HepG2 (cell line): ENCODE results near the gene UBTD2. TPM values are rescaled to one million over a fixed set of nuclear protein-coding genes. Genes with fewer than 3 reads are reported as not detected.

Source experiments
- CAMTA2 ChIP-seq: sonication (generic); formaldehyde crosslinking; IDR thresholded peaks from 2 replicates; pipeline ENCODE4 v1.4.0; 2020; ENCODE audit warnings: mild to moderate bottlenecking, missing genetic modification reagents, borderline replicate concordance
- DBP ChIP-seq: sonication (generic); formaldehyde crosslinking; IDR thresholded peaks from 2 replicates; pipeline ENCODE4 v1.4.0; 2020; ENCODE audit warnings: missing genetic modification reagents; ENCODE audit errors: not compliant biosample characterization
- DR1 ChIP-seq: sonication (generic); formaldehyde crosslinking; IDR thresholded peaks from 2 replicates; pipeline ENCODE4 v1.8.0; 2021; ENCODE audit warnings: mild to moderate bottlenecking, missing genetic modification reagents, inconsistent platforms
- GPBP1L1 ChIP-seq: sonication (generic); formaldehyde crosslinking; IDR thresholded peaks from 2 replicates; pipeline ENCODE4 v1.5.0; 2020; ENCODE audit warnings: mild to moderate bottlenecking, missing genetic modification reagents
- GTF2F1 ChIP-seq: fragments of 150-350 bp; IDR thresholded peaks from 2 replicates; pipeline ENCODE4 v1.6.1; 2014; ENCODE audit warnings: low read length
- HNRNPUL1 ChIP-seq: fragments of 200-400 bp; formaldehyde crosslinking; IDR thresholded peaks from 2 replicates; pipeline ENCODE4 v1.6.1; 2017; ENCODE audit warnings: low read depth, mild to moderate bottlenecking, low read length, moderate library complexity
- KDM6A ChIP-seq: IDR thresholded peaks from 2 replicates; pipeline ENCODE4 v1.6.1; 2016; ENCODE audit warnings: low read depth
- NKX3-1 ChIP-seq: sonication (generic); formaldehyde crosslinking; IDR thresholded peaks from 2 replicates; pipeline ENCODE4 v1.5.0; 2020; ENCODE audit warnings: missing genetic modification reagents
- TEF ChIP-seq: sonication (generic); formaldehyde crosslinking; IDR thresholded peaks from 2 replicates; pipeline ENCODE4 v1.5.0; 2020; ENCODE audit warnings: missing genetic modification reagents
- U2AF1 ChIP-seq: fragments of 200-400 bp; formaldehyde crosslinking; optimal IDR thresholded peaks from 2 replicates; pipeline ENCODE3; 2017; ENCODE audit warnings: mild to moderate bottlenecking, low read depth, low read length
- YY1 ChIP-seq: IDR thresholded peaks from 2 replicates; pipeline ENCODE4 v1.6.1; 2011; ENCODE audit warnings: low read length, low read depth, moderate library complexity, mild to moderate bottlenecking; ENCODE audit not compliant: insufficient read depth, insufficient replicate concordance
- ZBTB25 ChIP-seq: IDR thresholded peaks from 2 replicates; pipeline ENCODE4 v1.6.1; 2018; ENCODE audit warnings: missing genetic modification reagents
- ZBTB3 ChIP-seq: sonication (generic); formaldehyde crosslinking; IDR thresholded peaks from 2 replicates; pipeline ENCODE4 v1.4.0; 2020; ENCODE audit warnings: low read depth, mild to moderate bottlenecking, moderate library complexity, missing genetic modification reagents, borderline replicate concordance
- ZBTB8A ChIP-seq: sonication (generic); formaldehyde crosslinking; IDR thresholded peaks from 2 replicates; pipeline ENCODE4 v1.4.0; 2020; ENCODE audit warnings: mild to moderate bottlenecking, low read depth, missing genetic modification reagents, borderline replicate concordance
- ZFP62 ChIP-seq: sonication (generic); formaldehyde crosslinking; IDR thresholded peaks from 2 replicates; pipeline ENCODE4 v1.4.0; 2020; ENCODE audit warnings: missing genetic modification reagents
- ZNF205 ChIP-seq: IDR thresholded peaks from 2 replicates; pipeline ENCODE4 v1.6.1; 2018; ENCODE audit warnings: missing biosample characterization, missing genetic modification reagents
- ZNF225 ChIP-seq: sonication (generic); formaldehyde crosslinking; IDR thresholded peaks from 2 replicates; pipeline ENCODE4 v1.4.0; 2020; ENCODE audit warnings: mild to moderate bottlenecking, missing genetic modification reagents
- ZNF441 ChIP-seq: sonication (generic); formaldehyde crosslinking; IDR thresholded peaks from 2 replicates; pipeline ENCODE4 v1.7.0; 2021; ENCODE audit warnings: missing genetic modification reagents, borderline replicate concordance
- ZNF644 ChIP-seq: IDR thresholded peaks from 2 replicates; pipeline ENCODE4 v1.6.1; 2016; ENCODE audit warnings: low read depth
- ZNF674 ChIP-seq: sonication (generic); formaldehyde crosslinking; IDR thresholded peaks from 2 replicates; pipeline ENCODE4 v1.5.0; 2020; ENCODE audit warnings: low read depth, mild to moderate bottlenecking, missing genetic modification reagents
- ZNF7 ChIP-seq: IDR thresholded peaks from 2 replicates; pipeline ENCODE4 v1.6.1; 2016; ENCODE audit warnings: missing biosample characterization, missing genetic modification reagents
- ZNF782 ChIP-seq: sonication (generic); formaldehyde crosslinking; IDR thresholded peaks from 2 replicates; pipeline ENCODE4 v1.4.0; 2020; ENCODE audit warnings: missing genetic modification reagents, mild to moderate bottlenecking, borderline replicate concordance
- polyA plus RNA-seq, 8 experiments: library from polyadenylated mRNA; depleted of rRNA in 3 of 8; stranded (reverse) in 7 of 8; unstranded in 1 of 8; fragments of >200 nt; fragmentation: Illumina TruSeq in 4 of 8; extraction: Trizol in 4 of 8; gene quantifications; 2 replicates each; pipeline versions ENCODE4 v1.2.1 to v1.2.3, GENCODE V29; 2011 to 2016; ENCODE audit warnings: low read depth in 4 of 8, missing spikeins in 1 of 8, mixed read lengths in 1 of 8; ENCODE audit not compliant: insufficient read depth in 1 of 8
- total RNA-seq, 5 experiments: library from RNA; depleted of rRNA; stranded (reverse); fragments of >200 nt; fragmentation: Illumina TruSeq; extraction: Trizol; gene quantifications; 2 replicates each; pipeline ENCODE4 v1.2.3, GENCODE V29; 2016; ENCODE audit warnings: low read depth in 1 of 5
- TF ChIP-seq, protein P1 (sequence below): IDR thresholded peaks from 2 replicates; pipeline ENCODE4 v1.6.1; 2016; ENCODE audit warnings: low read depth, borderline replicate concordance

The UBTD2 gene
- total and polyA plus RNA-seq, 2 of the 13 experiments (the other 11 are each of a cell fraction or from before 2014, with no cell fraction given), result 15.2 to 24.1 TPM

DNA sequence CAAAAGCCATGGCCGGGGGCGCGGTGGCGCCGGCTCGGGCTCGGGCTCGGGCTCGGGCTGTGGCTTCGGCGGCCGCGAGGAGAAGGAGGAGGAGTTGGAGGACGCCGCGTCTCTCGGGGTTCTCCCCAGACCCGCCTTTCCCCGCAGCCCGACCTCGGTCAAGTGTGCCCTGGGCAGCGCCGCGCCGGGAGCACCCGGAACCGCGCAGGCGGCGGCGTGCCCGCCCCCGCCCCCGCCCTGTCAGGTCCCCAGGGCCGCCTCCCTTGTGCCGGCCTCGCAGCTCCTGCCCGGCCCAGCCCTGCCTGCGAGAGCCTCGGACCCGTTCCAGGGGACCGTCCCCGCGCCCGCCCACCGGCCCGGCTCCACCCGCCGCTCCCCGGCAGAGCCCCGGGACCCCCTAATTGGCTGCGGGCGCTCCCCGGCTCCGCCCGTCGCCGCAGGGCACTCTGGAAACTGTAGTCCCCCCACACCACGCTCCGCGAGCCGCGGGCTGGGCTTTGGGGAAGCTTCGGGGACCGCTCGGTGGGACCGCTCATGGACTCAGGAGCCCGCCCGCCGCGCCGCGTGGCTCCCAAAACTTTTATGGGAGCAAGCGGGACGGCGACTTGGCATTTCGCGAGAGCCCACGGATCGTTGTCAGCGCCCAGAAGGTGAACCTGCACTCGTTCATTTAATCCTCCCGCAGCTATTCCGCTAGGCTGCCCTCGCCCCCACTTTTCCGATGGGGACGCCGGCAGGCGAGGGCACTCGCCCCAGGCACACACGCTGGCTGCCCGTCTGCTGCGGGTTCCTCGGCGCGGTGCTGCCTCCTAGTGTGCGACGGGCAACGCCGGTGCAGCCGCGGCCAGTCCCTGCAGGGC, 95.3 kb downstream of the UBTD2 start, which contains the start of gene STK10 (continued):
- no peak for TF ChIP-seq GPBP1L1 (CRISPR knock-in tag)
- no peak for TF ChIP-seq ZNF674 (CRISPR knock-in tag)
- TF ChIP-seq U2AF1, result no peak
- no peak for TF ChIP-seq GTF2F1
- peak; percentile 65; the same call in 1 of the 2 replicates for TF ChIP-seq NKX3-1
- peak; percentile 66 for TF ChIP-seq YY1
- TF ChIP-seq, protein P1, sequence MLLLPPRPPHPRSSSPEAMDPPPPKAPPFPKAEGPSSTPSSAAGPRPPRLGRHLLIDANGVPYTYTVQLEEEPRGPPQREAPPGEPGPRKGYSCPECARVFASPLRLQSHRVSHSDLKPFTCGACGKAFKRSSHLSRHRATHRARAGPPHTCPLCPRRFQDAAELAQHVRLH (CRISPR knock-in tag), result no peak; the same call in 1 of the 2 replicates
- no peak; the same call in none of the 2 replicates for TF ChIP-seq ZNF441 (CRISPR knock-in tag)
- no peak for TF ChIP-seq ZBTB8A (CRISPR knock-in tag)
- no peak for TF ChIP-seq ZNF7 (CRISPR knock-in tag)
- 0 out of 2 replicates have a peak, but pooled peaks have one; percentile 24 for TF ChIP-seq DR1 (CRISPR knock-in tag)
- peak; percentile 37; the same call in 1 of the 2 replicates for TF ChIP-seq HNRNPUL1
- no peak for TF ChIP-seq ZNF225 (CRISPR knock-in tag)
- no peak for TF ChIP-seq CAMTA2 (CRISPR knock-in tag)
- TF ChIP-seq ZNF205 (CRISPR knock-in tag), result peak; percentile 79; the same call in 1 of the 2 replicates
- no peak for TF ChIP-seq ZNF644 (CRISPR knock-in tag)
- TF ChIP-seq TEF (CRISPR knock-in tag), result no peak
- peak; percentile 48; the same call in 1 of the 2 replicates for TF ChIP-seq ZBTB25 (CRISPR knock-in tag)
- no peak for TF ChIP-seq KDM6A (CRISPR knock-in tag)
- TF ChIP-seq DBP (CRISPR knock-in tag), result no peak
- no peak for TF ChIP-seq ZFP62 (CRISPR knock-in tag)
- TF ChIP-seq ZNF782 (CRISPR knock-in tag), result no peak
- no peak for TF ChIP-seq ZBTB3
